ENCODE measurements around the gene TSSK3.
"Not testable (repeated sequence)": the region's sequence is repeated elsewhere in the genome, so short reads cannot be mapped to it uniquely, and the experiment has no call there.

The TSSK3 gene

DNA sequence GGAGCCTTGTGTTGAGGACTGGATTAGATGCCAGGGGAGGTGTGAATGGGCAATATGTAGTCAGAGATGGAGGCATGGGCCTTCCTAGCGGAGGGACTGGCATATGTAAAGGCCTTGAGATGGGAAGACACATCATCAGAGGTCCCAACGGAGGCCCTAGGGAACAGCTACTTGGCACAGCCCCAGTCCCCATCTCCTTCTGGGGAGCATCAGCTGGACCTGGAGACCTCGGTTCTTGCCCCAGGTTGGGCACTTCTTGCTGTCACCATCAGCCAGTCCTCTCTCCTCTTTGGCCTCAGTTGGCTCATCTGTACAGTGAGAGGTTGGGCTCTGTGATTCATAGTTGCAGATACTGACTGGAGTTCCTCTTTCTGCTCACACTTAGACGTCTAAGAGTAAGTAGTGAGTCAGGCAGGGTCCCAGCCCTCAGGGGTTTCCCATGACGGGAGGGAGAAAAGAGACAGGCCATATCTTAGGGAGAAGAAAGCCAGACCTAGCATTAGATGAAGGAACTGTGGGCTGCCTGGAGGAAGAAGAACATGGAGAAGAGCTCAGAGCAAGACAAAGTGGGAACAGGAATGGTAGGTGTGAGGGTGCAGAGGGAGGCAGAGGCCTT is 22.9 kb upstream of the TSSK3 start:
- DNase-seq = no peak

DNA sequence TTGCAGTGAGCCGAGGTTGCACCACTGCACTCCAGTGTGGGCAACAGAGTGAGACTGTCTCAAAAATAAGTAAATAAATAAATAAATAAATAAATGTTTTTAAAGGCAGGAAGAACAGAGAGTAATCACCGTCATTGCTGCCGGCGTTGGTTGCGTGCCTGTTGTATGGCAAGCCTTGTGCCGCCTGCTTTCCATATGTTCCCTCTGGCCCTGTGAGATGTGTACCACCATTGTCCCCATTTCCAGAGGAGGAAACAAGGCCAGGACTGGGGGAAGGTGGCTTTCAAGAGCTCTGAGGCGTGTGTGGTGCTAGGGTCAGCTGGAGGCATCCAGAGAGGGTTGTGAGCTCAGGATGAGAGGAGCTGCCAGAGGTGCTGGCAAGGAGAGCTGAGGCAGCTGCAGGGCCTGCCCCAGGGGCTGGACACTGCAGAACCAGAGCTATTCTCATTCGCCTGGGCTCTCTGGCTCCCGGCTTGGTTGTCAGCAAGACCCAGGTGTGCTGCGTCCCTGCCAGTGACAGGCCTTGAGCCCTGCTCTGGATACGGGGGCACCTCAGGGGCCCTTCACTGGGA is 21.1 kb upstream of the TSSK3 start:
- no peak for DNase-seq

DNA sequence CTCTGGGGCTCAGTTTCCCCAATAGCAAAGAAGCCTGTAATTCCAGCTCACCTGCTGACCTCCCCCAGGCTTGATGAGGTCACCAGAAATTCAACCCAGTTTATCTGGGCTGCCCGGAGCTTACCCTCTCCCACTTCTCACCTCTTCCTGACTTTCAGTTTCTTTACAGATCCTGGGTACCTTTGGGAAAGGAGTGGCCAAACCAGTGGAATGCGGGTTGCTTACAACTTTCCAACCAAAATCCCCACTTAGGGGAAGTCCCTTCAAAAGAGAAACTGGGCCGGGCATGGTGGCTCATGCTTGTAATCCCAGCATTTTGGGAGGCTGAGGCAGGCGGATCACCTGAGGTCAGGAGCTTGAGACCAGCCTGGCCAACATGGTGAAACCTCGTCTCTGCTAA is 20.4 kb upstream of the TSSK3 start:
- DNase-seq = no peak

DNA sequence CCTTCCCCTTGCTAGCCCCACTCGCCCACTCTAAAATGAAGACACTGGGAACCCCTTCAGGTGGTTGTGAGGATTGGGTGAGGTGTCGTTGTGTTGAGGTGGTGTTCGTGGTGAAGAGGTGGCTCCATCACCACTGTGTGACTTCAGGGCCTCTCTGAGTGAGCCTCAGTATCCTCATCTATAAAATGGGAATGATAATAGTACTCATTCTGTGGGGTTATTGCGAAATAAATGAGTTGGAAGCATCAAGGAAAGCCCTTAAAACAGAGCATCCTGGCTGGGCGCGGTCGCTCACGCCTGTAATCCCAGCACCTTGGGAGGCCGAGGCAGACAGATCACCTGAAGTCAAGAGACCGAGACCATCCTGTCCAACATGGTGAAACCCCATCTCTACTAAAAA is 19.6 kb upstream of the TSSK3 start:
- DNase-seq = no peak

DNA sequence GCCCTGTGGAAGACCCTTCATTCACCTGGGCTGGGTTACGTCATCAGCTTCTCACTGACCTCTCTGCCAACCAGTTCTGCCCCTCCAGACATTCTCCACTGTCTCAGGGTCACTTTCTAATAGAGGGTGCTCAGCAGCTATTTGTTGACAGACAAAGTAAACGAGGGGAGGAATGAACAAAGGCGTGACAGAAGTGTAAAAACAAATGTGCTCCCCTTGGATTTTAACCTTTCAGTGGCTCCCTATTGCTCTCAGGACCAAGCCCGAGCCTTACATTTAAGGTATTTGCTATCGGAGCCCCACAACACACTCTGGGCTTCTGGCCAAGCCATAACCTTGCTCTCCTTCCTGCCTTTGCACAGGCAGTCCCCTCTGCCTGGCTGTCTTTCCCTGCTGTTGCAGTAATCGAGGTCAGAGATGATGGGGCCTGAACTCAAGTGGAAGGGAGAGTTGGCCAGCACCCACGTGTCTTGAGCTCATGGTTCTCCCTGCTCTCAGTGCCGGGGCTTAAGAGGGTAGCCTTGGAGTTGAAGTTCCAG is 17.0 kb upstream of the TSSK3 start:
- no peak for DNase-seq

DNA sequence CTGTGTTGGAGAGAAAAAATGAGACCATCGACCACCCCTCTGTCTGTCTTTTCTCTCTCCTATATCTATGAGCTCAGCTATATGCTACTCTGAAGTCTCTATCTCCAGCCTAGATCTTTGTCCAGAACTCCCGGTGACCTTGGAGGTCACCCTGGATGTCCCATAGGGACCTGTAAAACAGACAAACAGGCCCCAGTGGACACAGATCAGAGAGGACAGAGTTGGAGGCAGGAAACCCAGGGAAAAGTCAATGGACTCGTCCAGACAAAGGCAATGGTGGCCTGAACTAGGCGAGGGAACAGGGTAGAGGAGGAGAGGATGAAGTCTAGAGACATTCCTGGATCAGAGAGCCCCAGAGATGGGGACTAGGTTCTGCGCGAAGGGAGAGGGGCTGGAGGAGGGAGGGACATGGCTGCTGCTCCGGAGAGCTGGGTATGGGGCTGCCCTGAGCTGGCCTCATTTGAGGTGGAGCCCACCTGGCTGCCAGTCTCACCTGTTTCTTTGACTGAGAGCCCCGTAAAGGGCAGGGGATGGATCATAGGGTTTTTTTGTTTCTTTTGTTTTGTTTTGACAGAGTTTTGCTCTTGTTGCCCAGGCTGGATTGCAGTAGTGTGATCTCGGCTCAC is 15.7 kb upstream of the TSSK3 start:
- no peak for DNase-seq

DNA sequence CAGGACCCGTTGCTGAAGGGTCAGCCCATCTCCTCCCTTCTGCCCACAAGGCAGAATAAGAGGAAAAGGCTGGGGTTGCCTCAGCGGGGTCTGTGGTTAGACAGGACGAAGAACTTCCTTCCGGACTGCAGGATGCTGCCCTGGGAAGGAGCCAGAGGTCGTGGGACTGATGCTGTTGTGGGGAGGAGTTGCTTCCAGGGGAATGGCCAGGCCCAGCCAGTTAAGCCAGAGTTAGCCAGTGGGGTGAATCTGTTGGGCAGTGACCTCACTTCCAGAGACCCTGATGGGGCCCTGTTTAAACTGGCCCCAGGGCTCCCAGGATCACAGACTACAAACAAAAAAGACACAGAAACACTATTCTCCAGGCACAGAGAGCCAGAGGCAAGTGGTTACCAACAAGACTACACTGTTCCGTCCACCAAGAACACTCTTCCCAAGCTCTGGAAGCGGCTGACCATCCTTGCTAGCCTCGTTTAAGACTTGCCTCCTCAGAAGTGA is 13.1 kb upstream of the TSSK3 start:
- no peak for DNase-seq

DNA sequence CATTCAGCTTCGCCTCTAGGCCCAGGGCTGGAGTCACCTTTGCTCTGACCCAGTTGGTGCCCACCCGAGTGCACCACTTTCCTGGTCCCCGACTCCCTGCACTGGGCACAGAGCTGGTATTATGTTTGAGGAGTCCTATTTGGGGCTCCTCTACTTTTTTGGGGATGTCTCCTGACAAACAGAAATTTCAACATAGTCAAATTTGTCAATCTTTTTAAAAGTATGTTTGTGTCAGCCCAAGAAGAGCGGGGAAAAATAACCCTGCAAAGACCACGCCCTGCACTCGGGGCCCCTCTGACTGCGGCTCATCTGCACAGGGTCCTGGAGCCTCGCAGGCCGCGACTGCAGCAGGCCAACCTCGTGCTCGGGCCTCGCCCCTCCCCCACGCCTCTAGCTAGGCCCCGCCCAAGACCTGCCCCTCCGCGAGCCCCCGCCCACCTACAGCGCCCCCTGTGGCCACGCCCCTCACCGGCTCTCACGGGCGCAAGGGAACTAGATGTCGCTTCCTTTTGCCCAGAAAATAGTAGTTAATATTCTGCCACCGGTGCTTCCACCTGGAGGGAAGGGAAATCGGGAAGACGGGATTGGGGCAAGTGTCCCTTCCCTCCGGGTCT is 11.4 kb upstream of the TSSK3 start:
- peak; percentile 79 for DNase-seq

DNA sequence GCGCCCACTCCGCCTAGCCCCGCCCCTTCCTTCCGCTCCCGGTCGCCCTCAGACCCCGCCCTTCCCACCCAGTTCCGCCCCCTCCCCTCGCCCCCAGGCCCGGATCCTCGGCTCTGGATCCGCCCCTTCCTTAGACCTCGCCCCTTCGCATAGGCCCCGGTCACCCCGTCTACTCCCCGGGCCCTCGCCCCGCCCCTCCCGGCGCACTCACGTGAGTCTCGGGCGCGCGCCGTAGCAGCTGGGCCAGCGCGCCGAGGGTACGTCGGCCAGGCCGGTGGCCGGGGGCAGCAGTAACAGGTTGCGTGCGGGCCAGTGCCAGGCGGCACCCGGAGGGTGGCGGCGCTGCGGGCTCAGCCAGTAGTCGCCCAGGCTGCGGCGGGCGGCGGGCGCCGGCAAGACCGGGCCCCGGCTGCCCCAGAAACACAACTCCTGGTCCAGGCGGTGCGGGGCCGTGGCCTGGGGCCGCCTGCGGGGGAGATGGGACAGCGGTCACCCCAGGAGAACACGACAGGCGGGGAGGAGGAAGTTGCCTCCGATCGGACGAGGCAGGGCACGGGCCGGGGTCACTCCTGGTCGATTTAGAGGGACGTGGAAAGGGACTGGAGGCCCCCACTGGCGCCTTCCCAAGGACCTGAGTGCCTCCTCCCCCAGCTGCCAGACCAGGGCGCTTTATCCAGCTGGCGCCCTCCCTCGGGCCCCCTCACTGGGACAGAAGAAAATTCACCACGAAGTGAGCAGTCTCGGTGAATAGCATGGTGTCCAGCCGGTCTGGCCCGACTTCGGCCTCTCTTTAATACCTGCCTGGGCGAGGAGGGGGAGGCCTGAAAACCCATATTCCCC is 10.7 kb upstream of the TSSK3 start:
- peak; percentile 89 for DNase-seq

DNA sequence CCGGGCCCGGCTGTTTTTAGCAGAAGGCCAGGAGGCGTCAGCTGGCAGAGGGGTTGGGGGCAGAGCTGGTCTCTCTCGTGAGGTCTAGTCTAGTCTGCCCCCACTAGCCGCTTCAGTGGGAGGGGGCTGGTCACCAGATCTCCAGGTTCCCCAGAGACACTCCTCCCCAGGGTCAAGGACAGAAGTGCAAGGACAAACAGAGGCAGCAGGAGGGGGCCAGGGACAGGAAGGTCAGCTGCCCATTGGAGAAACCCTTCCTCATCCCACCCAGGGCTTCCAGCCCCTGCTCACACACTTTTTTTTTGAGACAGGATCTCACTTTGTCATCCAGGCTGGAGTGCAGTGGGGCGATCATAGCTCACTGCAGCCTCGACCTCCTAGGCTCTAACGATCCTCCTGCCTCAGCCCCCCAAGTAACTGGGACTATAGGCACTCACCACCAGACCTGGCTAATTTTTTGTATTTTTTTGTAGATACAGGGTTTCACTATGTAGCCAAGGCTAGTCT is 10.0 kb upstream of the TSSK3 start:
- no peak for DNase-seq

DNA sequence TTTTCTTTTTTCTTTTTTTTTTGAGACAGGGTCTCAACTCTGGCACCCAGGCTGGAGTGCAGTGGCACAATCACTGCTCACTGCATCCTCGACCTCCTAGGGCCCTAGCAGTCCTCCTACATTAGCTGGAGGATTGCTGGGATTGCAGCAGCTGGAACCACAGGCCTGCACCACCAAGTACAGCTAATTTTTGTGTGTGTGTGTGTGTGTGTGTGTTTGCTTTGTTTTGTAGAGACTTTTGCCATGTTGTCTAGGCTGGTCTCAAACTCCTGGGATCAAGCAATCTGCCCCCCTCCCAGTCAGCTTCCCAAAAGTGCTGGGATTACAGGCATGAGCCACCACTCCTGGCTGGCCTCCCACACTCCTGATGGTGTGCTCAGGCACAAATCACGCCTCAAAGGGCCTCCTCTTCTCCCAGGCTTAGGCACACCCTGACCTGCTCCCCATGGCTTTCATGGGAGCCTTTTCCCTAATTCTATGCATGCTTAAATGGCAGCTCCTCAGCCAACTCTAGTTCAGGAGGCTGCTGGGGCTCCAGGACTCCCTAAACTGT is 9.4 kb upstream of the TSSK3 start:
- no peak for DNase-seq

DNA sequence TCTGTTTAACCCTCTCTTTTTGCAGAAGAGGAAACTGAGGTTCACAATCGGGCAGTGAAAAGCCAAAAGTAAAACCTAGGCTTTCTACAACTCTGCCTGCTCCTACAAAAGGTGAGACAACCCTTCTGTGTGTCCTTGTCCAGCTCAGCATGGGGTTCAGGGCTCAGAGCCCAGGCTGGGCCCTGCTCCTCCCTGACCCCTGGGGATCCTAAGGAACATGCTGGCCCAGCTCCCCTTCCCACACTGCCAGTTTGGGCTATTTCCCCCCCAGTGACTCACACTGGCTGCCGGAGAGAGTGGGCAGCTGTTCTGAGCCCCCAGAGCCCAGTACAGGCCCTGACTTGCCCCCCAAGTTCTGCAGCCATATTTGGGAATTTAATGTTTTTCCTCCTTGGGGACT is 8.9 kb upstream of the TSSK3 start:
- no peak for DNase-seq

DNA sequence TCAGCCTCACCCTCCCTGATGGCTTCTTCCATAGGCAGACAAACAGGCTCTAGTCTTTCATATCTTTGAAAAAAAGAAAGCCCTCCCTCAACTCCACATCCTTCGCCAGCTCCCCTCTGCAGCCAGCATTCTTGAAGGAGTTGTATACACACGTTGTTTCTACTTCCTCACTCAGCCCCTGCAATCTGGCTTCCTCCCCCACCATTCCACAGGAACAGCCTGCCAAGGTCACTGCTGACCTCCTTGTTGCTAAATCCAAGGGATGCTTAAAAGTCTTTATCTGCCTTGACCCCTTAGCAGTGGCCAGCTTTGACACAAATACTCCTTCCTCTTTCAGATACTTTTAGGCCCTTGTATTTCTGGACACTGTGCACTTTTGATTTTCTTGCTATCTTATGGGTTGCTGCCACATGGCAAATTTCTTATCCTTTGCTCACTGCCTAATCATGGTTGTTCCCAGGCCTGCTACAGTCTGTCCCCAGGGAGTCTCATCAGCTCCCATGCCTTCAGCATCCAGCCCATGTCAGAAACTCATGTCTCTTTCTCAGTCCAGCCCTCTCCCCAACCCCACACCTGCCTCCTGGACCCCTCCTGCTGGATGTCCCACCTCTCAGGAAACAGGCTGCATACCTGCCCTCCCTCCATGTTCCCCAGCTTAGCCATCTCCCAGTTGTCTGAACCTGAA is 8.3 kb upstream of the TSSK3 start:
- no peak for DNase-seq

DNA sequence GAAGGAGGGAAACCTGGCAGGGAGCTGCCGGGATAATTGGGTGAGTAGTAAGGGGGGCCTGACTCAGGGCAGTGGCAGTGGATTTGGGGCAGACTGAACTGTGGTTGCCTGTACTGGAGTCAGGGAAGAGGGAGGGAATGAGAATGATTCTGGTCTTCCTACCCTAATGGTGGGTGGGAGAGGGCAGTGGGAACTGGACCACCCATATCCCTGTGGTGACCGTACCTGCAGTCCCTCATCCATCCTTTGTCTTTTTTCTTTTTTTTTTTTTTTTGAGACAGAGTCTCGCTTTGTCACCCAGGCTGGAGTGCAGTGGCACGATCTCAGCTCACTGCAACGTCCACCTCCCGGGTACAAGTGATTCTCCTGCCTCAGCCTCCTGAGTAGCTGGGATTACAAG is 6.6 kb upstream of the TSSK3 start:
- not testable (repeated sequence) for DNase-seq

DNA sequence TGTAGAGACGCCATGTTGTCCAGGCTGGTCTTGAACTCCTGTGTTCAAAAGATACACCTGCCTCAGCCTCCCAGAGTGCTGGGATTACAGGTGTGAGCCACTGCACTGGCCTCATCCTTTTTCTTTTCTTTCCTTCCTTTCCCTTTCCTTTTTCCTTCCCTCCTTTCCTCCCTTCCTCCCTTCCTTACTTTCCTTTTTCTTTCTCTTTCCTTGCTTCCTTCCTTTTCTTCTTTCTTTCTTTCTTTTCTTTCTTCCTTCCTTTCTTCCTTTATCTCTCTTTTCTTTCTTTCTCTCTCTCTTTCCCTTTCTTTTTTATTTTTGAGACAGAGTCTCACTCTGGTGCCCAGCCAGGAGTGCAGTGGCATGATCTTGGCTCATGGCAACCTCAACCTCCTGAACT is 5.9 kb upstream of the TSSK3 start:
- DNase-seq = no peak

DNA sequence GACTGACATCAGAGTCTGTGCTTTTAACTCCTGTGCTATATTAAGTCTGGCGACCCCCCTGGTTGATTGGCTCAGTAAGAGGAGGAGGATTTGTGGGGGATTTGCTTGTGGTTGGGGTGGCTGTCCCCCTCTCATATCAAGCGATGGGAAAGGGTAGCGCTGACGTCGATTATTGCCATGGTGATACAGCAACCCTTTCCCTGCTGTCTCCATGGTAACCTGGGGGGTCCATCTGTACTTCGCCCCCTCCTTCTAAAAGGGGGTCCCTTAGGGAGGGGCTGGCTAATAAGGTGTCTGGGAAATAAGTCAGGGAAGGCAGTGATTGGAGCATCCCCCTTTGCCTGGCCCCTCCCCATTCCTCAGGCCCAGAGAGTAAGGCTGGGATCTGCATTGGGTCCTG is 4.7 kb upstream of the TSSK3 start:
- no peak for DNase-seq

DNA sequence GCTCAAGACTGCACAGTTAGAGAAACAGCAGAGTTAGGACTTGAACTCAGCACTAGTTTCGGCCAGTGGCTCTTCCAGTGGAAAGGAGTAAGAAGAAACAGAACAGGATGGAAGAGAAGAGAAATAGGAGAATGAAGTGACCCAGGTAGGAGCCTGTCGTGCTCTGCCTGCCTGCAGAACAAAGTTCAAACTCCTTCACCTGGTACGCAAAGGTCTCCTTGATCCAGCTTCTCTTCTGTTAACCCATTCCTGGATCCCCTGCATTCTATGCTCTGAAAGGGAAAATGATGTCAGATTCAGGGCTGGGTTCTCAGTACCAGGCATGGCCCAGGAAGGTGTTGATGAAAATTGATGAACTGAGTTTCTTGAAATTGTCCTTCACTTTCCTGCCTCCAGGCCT is 3.9 kb upstream of the TSSK3 start:
- DNase-seq = no peak

DNA sequence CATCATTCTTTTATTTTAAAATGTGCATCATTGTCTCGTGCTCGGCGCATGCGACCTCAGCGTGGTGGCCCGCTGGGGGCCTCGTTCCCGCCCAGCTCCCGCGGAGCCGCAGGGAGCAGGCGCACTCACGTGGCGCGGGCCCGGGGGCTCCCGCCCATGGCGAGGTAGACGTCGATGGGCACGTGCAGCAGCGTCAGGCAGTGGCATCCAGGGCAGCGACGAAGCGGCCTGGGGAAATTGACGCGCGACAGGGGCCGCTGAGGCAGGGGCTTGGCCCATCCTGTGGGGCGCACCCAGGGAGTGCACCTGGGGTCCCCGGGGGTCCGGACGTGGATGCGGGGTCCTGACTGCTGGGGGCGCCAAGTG is 1.0 kb upstream of the TSSK3 start:
- DNase-seq = no peak

DNA sequence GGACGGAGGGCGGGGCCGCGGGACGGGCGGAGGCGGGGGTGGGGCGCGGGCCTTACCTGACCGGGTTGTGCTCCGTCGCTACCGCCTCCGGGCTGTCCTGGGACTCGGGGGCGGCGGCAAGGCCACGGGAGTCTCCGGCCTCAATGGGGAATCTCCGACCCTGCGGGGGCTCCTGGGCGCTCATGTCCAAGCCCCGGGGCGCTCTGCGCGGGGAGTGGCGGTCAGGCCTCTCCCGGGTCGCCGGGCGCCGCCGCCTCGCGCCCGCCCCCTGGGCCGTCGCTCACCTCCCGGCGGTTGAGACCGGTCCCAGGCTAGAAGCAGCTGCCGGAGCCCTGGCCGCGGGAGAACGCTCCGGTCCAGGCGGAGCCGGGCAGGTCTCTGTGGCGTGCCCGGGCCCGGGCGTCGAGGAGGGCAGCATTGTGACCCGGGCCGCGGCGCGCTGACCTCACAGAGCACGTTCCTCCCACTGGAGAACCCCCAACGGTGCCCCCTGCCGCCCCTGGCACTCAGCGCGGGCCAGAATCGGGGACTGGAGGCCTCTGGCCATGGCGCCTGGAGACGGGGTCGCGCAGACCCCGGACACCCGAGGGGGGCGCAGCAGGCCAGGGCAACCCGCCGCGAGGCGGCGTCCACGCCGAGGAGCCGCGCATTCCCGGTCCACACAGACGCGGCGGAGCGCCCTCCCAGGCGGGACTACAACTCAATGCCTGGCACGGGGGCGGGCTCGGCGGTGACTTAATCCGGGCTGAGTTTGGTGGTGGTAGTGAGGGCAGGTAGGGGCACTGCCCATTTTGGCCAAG is 465 bp upstream of the TSSK3 start:
- DNase-seq = no peak

DNA sequence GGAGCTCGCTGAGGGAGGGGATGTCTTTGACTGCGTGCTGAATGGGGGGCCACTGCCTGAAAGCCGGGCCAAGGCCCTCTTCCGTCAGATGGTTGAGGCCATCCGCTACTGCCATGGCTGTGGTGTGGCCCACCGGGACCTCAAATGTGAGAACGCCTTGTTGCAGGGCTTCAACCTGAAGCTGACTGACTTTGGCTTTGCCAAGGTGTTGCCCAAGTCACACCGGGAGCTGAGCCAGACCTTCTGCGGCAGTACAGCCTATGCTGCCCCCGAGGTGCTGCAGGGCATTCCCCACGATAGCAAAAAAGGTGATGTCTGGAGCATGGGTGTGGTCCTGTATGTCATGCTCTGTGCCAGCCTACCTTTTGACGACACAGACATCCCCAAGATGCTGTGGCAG is 1.4 kb downstream of the TSSK3 start:
- no peak for DNase-seq

DNA sequence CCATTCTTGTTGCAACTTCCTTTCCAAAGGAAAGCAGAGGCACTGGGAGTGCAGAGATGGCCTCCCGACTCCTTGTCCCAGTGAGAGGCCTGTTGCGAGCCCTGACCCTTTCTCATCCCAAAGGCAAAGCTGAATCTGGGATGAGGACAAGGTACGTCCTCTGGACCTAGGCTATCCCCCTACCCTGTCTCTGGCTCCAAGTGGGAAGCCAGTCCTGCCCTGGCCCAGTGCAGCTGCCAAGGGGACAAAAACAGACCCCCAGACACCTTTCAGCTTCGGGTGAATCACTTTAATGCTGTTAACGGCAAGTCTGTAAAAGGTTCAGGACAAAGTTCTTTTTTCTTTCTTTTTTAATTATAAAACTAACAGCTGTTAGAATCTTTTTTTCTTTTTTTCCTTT is 2.5 kb downstream of the TSSK3 start:
- DNase-seq = no peak

Measured in effector CD8-positive, alpha-beta T cell (primary cell).